Esophagus squamous epithelium (tissue), 4 donors: ENCODE data around the gene GNB2.

Experiments used
- POLR2A ChIP-seq, 4 donors: fragments of 450-650 bp; IDR thresholded peaks; one replicate each; pipeline ENCODE4 v1.6.1; 2017; ENCODE audit warnings: antibody characterized with exemption in 4 of 4, mild to moderate bottlenecking in 4 of 4, moderate library complexity in 3 of 4
- TF ChIP-seq, protein P1 (sequence below), 6 experiments: fragments of 450-650 bp in 4 of 6; fragments of 200-600 bp in 2 of 6; sonication (generic) in 2 of 6; IDR thresholded peaks; one replicate each; pipeline ENCODE4 v1.5.1; 2016 to 2019; ENCODE audit warnings: antibody characterized with exemption in 6 of 6, mild to moderate bottlenecking in 4 of 6, moderate library complexity in 4 of 6

DNA sequence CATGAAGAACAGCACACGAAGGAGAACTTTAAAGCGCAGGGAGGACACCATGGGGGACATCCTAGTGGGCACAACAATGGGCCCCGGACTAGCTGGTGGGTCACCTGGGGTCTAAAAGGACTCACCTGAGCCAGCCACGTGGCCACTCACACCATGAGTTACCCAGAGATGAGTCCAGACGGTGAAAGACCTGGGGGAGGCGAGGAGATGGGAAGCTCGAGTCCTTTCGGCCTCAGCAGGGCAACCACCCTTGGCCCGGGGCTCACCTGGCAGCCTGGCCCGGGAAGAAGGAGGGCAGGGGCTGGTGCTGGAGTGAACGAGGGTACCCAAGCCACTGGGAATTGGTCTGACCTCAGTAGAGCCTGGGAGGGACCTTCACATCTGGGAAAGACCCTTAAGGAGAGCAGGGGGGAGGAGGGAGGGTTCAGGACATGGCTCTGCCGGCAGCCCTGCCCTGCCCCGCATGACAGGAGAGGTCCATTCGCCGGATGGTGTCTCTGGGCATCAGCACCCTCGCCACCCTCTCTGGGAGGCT lies 14.9 kb downstream of the GNB2 start:
- TF ChIP-seq, protein P1, sequence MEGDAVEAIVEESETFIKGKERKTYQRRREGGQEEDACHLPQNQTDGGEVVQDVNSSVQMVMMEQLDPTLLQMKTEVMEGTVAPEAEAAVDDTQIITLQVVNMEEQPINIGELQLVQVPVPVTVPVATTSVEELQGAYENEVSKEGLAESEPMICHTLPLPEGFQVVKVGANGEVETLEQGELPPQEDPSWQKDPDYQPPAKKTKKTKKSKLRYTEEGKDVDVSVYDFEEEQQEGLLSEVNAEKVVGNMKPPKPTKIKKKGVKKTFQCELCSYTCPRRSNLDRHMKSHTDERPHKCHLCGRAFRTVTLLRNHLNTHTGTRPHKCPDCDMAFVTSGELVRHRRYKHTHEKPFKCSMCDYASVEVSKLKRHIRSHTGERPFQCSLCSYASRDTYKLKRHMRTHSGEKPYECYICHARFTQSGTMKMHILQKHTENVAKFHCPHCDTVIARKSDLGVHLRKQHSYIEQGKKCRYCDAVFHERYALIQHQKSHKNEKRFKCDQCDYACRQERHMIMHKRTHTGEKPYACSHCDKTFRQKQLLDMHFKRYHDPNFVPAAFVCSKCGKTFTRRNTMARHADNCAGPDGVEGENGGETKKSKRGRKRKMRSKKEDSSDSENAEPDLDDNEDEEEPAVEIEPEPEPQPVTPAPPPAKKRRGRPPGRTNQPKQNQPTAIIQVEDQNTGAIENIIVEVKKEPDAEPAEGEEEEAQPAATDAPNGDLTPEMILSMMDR (IDR thresholded peaks at IDR 0.05) = no peak
- no peak for TF ChIP-seq POLR2A (IDR thresholded peaks at IDR 0.05)
